DMS153 treated with DMSO at 0.1 percent for 48 hours (cell line): Measurements from ENCODE around the gene PITPNC1.
A peak's percentile ranks its signal among the peaks of the same experiment; 100 is the strongest.
"Not testable (repeated sequence)": the region's sequence is repeated elsewhere in the genome, so short reads cannot be mapped to it uniquely, and the experiment has no call there.

Experiments used
- DNase-seq: peaks from one replicate; lab custom pipeline; 2025; ENCODE audit not compliant: unreplicated experiment; lab: John Stamatoyannopoulos, UW

Gene PITPNC1

DNA sequence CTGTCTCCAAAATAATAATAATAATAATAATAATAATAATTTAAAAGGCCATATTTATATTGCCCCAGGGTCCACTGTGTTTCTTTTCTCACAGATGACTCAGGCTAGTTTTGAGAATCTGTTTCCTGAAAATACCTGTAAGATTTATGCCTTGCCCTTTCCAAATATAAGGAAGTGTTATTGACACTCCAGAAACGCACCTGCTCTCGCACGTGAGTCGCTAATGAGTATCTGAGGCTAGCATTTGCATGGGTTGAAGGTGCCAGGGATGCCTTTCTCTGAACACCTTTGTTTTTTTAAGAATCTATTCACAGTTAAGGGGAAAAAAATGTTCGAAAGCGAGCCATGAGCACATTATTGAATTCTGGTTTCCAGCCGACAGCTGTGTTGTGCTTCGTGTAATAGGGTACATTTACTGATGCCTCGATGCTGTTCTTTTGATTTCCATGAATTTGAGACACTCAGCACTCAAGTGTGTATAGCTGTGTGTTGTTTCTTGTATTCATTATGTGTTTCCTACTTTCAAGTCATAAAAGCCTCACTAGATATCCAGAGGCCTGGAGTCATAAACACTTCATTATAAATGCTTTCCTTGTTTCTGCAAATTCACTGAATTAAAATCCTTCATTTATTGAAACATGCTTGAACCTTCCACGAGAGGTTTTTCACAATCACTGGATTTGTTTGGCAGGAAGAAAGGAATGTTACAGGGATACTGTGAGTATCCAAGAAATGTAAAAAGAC, 295.7 kb downstream of the PITPNC1 start:
- peak; percentile 83 for DNase-seq

DNA sequence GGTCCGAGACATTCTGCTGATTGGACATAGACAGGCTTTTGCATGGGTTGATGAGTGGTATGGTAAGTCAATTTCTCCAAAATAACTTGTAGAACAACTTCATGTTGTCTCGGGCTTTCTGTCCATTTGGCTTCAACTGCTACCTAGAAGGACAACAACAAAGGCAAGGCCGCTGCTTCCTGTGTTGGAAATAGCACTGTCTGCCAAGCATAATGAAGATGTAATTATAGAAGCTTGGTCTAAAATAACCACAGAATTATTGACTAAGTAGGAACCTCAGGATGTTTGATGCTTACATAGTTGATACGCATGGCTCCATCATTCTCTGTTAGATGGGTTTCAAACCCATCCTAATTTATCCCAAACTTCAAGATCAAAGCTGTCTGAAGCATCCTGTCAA, 298.4 kb downstream of the PITPNC1 start:
- DNase-seq = peak; percentile 50

DNA sequence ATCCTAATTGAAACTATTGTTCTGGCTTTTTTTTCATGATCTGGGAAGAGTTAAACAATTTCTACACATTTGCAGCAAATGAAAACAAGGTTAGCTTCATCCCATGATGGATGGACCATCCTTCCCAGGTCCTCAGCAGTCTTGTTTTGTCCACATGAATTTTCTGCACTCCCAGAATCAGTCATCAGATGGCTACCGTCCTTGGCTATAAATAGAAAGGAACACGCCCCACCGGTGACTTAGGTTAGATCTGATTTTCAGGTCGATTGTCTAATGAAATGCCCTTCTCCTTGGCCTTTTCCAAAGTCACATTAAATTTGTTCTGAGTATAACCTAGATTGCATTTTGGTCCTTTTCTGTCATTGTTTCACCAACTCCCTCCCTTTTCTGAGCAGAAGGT, 299.2 kb downstream of the PITPNC1 start:
- no peak for DNase-seq

DNA sequence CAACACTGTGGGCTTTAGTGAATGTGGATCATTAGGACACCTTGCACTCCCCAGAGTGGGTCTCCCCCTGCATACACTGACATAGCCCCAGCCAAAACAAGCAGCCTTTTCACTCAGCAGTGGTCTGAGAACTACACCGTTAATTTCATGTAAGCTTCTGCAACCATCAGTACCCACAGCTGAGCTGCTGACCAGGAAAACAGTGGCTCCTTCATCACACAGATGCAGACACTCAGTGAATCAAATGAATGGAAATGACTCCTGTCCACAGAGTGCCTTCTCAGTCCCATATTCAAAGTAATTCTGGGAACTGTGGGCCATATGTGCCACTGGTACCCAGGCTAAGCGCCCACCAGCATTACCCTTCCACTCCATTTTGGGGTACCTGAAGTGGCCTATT, 301.3 kb downstream of the PITPNC1 start:
- no peak for DNase-seq

DNA sequence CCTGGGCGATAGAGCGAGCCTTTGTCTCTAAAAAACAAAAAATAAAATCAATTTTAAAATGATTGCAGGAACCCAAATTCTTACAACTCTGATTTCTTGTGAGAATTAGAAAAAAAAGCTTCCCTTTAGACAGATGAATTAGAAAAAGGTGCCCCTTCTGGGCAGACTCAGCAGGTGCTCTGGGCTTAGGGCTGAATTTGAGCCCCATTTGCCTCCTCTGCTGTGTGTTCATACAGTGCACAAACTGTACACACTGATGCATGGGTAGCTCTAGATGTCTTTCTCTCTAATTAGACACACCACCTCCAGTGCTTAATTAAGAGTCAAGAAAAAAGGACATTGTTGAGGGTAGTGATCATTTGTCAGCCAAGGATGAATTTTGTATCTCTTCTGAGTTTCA, 302.1 kb downstream of the PITPNC1 start:
- no peak for DNase-seq

DNA sequence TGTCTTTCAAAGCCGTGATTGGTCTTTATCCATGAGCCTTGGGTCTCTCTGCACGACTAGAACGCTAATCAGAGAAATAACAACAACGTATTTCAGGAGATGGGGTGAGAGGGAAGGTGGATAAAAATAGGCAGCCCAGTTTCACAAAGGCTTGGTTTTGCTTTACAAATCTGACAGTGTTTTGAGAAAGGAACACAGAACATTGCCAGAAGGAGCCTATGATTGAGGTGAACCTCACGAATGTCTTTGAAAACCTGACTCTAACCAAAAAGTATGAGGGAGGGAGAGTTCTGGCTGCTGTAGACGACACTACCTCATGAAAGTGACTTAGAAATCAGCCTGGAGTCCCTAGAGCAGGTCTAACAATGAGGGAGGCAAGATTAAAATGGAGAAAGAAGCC, 302.6 kb downstream of the PITPNC1 start:
- DNase-seq = no peak

DNA sequence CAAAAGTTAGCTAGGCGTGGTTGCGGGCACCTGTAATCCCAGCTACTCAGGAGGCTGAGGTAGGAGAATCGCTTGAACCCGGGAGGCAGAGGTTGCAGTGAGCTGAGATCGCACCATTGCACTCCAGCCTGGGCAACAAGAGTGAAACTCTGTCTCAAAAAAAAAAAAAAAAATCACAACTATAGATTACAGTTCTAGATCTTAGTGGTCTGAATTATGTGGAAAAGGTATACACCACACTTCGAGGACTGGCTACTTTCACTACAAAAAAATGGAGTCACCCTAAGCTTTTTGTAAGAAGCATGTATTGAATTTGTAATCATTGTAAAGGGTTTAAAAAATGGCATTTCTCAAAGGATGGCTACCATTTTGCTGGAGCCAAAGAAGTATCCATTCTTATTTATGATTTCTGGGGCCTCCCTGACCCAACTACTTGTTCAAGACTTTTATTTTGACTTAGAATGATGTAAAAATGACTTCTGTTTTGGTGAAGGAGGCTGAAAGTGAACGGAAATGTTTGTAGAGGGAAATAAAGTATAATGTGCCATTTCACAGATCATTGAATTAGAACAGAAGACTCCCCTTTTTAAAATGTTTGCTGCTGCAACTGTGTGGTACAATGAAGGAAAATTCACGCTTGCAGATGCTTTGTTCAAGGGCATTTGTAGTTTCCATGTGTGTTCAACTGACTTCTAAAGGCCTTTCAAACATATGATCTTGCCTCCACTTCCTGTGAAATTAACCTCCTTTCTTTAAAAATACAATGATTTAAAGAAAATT, 303.6 kb downstream of the PITPNC1 start:
- no peak for DNase-seq

DNA sequence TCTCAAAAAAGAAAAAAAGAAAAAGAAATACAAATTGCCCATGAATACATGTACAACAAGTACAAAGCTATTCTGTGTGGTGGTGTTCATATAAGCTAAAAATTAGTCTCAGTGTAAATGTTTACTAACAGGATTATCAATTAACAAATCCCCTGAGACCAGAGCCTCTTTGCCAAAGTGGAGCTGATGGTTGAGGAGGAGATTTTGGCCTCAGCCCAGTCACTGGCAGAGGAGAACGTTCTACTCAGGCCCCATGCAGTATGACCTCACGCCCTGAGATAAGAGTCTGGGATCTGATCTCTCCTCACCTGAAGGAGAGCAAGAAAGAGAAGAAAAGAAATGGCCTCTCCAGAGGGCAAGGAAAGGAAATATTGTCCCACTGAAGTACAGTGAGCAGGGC, 305.1 kb downstream of the PITPNC1 start:
- no peak for DNase-seq

DNA sequence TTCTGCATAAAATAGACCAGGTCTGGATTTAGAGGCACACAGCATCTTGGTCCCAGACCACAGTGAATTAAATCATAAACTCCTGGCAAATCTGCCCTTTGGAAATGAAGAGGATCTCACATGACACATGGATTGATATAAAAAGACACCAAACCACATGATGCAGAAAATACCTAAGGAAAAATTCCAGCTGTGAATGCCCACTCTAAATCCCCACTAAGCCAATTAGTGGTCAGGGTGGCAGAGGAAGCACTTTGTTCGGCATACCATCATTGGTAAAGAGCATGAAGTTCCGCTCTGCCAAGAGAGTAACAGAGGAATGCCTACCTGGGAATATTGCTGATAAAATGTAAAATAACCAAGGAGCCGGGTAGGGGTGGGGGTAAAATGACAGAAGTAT, 308.3 kb downstream of the PITPNC1 start:
- DNase-seq = no peak

DNA sequence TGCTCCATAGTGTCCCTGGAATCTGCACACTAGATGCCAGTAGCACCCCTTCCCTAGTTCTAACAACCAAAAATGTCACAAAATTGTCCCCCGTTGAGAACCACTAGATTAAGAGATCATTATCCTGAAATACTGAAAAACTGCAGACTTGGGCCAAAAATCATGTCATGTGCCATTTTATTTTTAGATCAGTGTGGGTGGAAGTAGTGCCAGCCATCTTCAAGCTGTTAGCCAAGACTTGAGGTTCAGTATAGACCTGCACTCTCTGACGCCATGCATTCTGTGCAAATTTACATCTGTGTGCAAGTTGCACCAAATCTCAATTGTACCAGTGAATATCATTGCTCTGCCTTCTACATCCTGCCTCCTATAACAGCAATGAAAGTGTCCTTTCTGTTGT, 309.2 kb downstream of the PITPNC1 start:
- DNase-seq = no peak

DNA sequence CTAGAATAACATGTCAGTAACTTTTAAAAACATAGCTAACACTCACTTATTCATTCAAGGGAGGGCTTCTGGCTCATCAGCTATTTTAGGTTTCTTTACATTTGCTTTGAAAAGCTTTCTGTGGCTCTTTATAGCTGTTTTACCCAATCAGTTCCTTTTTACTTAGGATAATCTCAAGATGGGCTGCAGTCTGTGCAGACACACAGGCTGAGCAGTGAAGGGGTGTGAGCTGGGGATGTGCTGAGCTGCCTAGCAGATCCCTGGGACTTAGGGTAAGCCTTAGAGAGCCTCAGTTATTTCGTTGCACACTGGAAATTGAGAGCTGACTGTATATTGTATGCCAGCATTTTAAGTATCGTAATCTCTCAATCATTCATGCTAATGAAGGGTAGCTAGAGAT, 310.4 kb downstream of the PITPNC1 start:
- no peak for DNase-seq

DNA sequence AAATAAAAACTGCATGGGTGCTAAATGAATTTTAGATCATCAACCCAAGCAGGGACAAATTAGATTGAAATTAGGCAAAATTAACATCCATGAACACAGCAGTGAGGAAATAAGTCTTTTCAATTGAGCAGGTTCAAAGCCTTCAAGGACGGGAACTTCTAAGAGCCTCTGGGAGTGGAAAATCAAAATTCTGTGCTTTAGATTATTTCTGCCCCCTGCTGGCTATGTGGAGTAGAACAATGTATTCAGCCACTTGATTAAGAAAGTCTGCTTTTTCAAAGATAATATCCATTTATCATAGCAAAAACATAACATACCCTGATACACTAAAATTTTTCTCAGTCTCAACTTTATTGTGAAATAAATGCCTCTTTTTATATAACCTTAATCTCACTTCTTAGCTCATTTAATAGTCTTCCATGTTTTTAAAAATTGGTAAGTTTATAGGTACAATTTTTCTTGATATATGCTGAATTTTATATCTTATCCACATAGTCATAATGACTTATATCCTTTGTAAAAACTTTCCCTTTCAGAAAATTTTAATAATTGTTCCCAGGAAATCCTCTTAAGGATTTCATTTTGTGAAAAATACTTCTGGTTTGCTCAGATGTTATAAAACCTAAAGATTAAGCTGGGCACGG, 312.6 kb downstream of the PITPNC1 start:
- peak; percentile 67 for DNase-seq

DNA sequence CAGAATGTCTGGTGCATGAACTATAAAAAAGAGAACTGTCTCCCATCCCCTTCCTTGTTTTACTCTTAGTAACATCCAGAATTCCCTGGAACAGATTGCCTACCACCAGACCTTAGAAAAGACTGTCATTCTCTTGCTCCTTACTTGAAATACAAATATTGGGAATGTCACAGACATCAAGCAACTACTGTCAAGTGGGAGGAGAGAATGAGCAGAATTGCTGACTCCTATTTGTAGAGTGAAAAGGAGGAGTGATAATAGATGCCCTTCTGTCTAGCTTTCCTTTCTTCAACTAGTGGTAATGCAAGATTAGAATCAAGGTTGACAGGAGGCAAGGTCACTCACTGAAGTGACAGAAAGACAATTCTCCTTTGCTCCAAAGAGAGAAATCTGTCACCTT, 316.7 kb downstream of the PITPNC1 start:
- DNase-seq = no peak

DNA sequence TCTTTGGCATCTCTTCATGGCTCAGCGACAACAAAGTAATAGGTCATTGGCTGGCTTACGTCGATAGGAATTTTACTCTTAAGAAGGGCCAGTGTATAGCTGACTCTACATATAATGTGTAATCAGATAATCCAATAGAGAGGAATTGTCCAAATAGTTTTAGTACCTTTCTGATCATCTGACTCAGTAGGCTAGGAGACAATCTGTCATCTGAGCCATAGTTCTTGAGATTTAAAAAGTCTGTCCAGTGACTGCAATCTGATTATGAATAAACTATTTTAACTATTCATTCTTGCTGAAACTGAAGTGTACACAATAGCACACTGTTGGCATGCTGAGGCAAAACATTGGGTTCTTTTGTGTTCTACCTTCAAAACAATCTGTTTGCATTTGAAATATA, 319.3 kb downstream of the PITPNC1 start:
- no peak for DNase-seq

DNA sequence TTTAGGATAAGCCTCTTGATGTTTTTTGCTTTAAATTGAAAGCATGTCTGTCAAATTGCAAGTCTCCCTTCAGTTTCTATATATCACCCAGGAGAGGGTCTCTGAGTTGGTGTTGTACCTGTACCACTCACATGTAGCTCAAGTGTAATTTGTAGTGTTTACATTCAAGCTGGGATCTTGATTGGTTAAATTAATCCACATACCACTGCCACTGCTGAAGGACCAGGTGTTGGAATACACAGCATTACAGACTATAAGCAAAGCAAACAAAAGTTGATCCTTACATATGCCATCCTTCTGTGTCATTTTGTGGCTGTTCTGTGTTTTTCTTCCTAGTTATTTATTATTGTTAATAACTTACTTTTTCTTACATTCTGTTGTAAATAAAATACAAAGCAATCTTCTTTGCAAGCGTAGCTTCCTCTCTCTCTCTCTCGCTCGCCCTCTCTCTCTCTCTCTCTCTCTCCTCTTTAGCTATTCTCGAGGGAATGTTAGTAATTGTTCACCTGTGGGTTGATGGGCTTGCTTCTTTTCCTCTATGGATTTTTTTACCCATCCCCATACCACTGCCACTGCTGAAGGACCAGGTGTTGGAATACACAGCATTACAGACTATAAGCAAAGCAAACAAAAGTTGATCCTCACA, 319.9 kb downstream of the PITPNC1 start:
- peak; percentile 25 for DNase-seq

DNA sequence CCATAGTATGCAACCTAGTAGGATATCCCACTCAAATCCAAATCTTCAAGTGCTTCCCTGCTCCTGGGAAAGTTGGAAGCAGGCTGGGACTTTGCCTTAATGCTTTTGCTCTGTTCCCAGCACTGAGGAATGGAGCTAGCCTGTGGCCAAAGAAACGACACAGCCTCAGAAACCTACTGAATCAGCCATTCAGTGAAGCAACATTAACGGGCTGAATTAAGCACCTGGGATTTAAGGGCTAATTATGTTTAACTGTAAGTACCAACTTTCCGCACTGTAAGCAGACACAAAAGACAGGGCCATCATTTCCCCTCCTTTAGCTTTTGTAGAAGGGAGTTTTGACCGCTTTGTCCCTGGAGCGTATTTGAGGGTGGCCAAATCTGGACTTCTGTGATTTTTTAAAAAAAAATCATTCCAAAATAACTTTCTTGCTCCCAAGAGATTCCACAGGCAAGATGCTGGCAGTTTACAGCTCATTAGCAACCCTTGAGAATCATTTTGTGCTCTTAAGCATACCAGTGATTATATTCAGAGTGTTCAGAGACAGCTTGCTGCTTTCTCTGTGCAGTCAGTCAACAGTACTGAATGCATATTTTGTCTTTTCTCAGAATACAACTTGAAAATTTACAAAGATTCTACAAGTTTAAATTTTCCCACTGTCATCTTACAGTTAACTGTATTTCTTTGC, 323.1 kb downstream of the PITPNC1 start:
- DNase-seq = no peak

DNA sequence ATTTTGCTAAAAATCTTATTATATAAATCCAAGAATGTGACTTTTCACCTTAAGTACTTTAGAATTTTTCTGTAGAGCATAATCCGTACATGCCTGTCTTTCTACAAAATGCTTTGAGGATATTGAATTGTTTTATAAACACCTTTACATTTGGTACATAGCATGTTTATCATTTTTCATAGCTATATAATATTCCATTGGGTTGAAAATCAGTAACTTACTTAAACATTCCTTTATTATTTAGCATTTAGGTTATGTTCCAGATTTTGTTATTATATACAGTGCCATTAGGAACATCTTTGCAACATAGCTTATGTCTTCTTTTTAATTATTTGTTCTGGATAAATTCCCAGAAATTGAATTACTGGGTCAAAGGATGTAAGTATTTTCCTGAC, 323.6 kb downstream of the PITPNC1 start:
- no peak for DNase-seq

DNA sequence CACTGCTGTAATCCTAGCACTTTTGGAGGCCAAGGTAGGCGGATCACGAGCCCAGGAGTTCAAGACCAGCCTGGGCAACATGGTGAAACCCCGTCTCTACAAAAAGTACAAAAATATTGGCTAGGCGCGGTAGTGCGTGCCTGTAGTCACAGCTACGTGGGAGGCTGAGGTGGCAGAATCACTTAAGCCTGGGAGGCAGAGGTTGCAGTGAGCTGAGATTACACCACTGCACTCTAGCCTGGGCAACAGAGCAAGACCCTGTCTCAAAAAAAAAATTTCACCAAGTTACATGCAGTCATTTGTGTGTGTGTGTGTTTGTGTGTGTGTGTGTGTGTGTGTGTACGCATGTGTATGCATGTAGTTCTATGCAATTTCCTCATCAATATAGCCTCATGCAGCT, 325.8 kb downstream of the PITPNC1 start:
- not testable (repeated sequence) for DNase-seq

DNA sequence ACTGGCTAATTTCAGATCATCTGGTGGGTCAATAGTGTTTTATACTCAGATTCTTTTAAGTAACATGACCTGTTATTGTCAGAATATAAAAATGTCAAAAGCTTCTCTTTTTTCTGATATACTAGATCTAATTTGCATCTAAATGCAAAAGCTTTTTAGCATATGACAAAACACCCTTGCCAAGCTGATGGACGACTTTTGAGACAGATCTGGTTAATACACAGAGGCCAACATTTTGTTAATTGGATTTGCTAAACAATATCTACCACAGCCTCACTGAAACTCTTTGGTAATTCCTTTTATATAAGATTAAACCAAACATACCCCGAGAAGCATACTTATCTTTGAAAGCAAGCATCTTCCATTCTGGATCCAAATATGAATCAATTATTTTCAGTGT, 330.4 kb downstream of the PITPNC1 start:
- no peak for DNase-seq

DNA sequence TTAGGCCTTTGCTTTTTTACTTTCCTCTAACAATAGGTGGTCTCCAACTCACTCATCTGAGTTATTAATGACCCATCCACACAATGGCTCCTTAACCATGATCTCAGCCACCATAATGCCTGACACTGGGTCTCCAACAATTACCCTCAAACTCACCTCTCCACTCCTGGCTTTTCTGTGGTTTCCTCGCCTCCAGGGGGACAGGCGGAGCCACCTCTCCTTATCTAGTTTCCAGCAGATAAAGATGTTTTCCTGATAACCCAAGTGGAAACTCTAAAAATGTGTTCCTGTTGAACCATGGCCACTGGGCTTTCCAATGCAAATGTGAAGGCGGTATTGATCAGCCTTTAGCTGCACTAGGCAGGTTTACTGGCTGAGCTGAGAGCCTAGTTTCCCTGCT, 331.3 kb downstream of the PITPNC1 start:
- DNase-seq = no peak

DNA sequence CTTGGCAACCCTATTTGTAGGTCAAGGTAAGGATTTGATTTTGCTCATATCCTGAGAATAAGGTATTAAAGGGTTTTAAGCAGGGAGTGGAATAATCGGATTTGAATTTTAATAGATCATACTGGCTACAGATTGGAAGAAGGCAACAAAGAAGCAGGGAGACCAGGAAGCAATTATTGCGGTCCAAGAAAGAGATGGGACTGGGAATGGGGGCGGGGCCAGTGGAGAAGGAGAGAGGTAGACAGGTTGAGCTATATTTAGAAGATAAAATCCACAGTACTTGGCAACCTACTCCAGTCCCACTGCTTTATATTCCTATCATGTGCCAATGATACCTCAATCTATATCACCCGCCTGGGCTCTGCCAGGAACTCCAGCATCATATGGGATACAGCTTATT, 334.8 kb downstream of the PITPNC1 start:
- DNase-seq = no peak
